Testis (tissue), 2 donors: ENCODE data around the gene PRRC2A.

Experiments used
- POLR2A ChIP-seq: fragments of 450-650 bp; IDR thresholded peaks from one replicate; pipeline ENCODE4 v1.6.1; 2017; ENCODE audit warnings: antibody characterized with exemption, mild to moderate bottlenecking, moderate library complexity
- TF ChIP-seq, protein P1 (sequence below), 3 experiments: fragments of 450-650 bp in 2 of 3; fragments of 200-600 bp in 1 of 3; sonication (generic) in 1 of 3; IDR thresholded peaks; one replicate each; pipeline ENCODE4 v1.5.1; 2016 to 2019; ENCODE audit warnings: antibody characterized with exemption in 3 of 3, mild to moderate bottlenecking in 2 of 3, moderate library complexity in 1 of 3

DNA sequence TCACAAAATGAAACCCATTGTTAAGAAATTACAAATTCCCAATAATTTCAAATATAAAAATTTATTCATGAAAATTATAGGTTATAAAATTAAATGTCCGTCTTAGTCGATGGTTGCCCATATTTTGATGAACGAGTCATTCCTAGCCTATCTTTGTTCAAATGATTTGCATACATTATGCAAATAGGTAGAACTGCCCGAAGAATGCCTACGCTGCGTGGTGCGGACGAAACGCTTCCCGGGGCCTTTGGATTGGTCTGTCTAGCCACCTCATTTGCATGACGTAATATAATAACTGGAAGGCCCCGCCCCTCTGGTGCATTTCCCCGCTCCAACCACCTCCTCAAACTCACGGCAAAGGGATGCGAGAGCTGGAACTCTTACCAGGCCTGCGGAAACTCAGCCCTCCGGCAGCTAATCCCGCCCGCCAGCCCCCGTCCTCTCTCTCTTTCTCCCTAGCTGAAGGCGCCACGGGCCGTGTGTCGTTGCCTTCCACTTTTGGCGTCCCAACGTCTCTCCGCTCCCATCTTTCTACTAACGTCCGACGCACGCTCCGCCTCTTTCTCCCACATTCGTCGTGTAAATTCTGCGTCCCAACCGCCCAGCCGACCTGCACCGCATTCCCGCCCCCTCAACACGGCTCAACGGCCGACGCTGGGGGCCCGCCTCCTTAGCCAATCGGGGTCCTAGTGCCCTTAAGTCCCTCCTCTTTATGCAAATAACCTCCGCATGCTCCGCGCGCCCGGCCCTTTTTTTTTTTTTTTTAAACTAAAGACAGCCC, 520 bp upstream of the PRRC2A start:
- TF ChIP-seq, protein P1, sequence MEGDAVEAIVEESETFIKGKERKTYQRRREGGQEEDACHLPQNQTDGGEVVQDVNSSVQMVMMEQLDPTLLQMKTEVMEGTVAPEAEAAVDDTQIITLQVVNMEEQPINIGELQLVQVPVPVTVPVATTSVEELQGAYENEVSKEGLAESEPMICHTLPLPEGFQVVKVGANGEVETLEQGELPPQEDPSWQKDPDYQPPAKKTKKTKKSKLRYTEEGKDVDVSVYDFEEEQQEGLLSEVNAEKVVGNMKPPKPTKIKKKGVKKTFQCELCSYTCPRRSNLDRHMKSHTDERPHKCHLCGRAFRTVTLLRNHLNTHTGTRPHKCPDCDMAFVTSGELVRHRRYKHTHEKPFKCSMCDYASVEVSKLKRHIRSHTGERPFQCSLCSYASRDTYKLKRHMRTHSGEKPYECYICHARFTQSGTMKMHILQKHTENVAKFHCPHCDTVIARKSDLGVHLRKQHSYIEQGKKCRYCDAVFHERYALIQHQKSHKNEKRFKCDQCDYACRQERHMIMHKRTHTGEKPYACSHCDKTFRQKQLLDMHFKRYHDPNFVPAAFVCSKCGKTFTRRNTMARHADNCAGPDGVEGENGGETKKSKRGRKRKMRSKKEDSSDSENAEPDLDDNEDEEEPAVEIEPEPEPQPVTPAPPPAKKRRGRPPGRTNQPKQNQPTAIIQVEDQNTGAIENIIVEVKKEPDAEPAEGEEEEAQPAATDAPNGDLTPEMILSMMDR (IDR thresholded peaks at IDR 0.05), result peak in 2 of 3 experiments; percentile 19 to 25
- peak; percentile 82 for TF ChIP-seq POLR2A
